ENCODE measurements around the gene MACROD2.
"Not testable (repeated sequence)": the region's sequence is repeated elsewhere in the genome, so short reads cannot be mapped to it uniquely, and the experiment has no call there.

MACROD2 gene

DNA sequence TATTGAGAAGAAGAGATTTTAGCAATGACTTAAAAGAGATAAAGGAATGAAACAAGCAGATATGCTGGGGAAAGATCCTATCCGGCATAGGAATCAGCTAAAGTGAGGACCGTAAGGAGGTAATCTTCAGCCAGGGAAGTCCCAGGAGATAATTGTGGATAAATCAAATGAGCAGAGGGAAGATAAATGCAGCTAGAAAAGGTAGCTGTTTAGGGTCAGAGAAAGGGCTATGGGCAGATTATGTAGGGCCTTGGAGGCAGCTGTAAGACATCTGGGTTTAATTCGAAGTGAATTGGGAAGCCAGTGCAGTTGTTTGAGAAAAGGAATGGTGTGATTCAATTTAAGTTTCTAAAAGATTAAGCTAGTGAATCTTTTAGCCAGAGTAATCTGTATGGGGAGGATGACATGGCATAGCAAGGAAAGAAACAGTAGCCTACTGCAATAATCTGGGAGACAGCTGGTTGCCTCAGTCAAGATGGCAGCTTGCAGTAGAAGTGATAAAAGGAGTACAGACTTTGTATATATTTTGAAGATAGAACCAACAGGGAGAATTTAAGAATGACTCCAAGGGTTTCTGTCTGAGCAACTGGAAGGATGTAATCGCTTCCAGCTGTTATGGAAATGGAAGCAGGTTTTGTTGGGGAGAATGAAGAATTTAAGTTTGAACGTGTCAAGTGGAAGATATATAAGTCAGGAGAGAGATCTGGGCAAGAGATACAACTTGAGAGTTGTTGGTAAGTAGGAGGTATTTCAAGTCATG, 894.4 kb downstream of the MACROD2 start:
- DNase-seq, result no peak

GRCh38 chr20:14890713-14891112, 895.4 kb downstream of the MACROD2 start:
- no peak for DNase-seq

GRCh38 chr20:14892782-14893181, 897.5 kb downstream of the MACROD2 start:
- no peak for DNase-seq

GRCh38 chr20:14896569-14896968, 901.3 kb downstream of the MACROD2 start:
- DNase-seq, result no peak

- DNase-seq, result no peak
Measured at GRCh38 chr20:14897608-14898007, 902.3 kb downstream of the MACROD2 start.

DNA sequence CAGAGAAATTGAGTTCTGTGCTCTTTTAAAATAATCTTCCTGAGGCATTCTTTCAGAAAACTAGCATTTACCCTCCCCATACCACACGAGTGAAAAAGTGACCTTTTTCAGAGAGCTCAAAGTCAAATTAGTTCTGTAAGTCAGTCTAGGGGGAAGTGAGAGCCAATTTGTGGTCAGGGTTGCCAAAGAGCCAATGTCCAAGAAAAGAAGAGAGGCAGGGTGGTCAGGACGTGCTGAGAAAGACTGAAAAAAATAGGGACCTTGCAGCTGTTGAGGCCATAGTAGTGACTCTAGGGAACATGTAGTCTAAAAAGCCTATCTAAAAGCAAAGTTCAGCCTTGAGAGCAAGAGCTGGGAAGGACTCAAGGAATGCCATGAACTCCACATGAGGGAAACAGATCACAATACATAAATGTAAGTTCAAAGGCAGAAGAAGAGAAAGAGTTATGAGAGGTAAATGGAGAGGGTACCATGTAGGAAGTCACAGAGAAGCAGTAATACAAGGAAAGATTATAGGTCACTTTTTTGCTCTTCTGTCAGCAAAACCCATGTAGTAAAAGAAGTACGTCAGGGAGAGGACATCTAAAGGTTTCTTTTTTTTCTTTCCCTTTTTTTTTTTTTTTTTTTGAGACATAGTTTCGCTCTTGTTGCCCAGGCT, 907.2 kb downstream of the MACROD2 start:
- DNase-seq, result no peak

DNA sequence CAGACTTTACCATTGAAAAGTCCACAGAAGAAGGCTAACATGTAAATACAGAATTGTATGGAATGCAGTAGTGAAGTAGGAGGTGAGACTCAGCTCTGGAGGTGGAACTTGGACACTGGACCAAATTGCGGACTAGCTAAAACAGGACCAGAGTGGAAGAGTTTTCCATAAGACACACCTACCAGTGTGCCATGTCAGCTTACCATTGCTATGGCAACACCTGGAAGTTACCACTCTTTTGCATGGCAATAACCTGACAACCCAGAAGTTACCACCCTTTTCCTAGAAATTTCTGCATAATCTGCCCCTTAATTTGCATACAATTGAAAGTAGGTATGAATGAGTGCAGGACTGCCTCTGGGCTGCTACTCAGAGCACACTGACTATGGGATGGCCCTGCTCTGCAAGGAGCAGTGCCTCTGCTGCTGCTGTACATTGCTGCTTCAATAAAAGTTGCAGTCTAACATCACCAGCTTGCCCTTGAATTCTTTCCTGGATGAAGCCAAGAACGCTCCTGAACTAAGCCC, 911.7 kb downstream of the MACROD2 start:
- no peak for DNase-seq

- DNase-seq, result no peak
Measured at GRCh38 chr20:14910126-14910525, 914.8 kb downstream of the MACROD2 start.

DNA sequence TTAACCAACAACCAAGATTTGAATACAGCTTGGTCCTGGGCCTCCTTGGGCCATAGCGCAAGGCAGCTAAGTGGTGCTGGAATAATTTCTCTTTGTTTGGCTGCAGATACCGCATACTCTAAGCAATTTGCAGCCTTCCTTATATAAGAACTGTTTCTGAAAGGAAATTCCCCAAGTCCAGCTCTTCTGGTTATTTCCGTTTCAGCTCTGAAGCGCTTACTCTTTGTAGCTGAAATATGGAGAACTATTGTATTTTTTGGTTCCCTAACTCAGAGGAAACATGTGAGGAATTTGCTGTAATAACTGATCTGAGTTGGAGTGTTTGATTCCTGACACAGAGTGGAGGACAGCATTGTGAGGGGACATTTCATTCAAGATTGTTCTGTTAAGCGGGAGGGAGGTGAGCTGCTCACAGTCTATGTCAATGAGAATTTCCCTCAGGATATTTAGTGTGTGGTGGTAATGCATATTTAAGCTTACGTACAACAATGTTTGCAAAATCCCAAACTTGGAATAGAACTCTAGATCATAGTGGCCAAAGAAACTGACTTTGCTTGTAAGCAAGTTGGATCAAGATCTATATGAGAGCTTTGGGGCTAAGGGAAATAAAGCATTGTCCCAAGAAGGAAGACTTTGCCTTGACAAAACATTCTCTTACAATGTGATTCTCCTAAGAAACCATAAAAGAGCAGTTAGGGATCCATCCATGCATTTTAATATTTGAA, 918.7 kb downstream of the MACROD2 start:
- no peak for DNase-seq

DNA sequence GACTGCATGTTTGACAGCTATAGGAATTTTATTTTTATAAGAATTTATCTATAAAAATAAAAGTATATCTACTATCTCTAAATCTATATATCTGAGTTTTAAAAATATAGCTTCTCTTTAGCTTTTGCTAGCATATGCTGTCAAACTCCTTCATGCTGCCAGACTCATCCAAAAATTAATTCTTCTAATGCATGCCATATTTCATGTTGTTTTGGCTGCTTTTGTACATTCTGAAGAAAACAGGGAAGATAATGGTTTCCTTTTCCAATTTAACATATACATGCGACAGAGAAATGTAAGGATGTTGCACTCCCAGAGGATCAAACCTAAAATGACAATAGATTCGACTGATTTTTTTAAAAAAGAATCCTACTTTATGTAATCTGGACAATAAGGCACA, 919.3 kb downstream of the MACROD2 start:
- DNase-seq, result no peak

DNA sequence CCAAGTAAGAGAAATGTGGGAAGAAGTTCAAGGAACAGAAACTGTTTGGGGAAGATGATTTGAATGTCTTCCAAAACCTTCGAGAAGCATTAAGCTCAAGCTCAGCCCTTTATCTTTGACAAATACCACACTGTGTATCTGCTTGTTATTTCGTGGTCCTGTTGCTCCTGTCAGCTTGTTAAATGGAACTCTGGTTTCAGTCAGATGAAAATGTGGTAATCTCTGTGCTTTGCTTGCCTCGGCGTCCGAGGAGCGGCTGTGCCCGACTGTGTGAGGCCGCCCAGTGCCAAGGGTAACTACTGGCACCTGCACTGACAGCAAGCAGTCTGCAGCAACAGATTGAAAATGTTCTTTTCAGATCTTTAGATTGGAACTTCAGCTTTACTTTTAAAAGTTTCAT, 920.0 kb downstream of the MACROD2 start:
- no peak for DNase-seq

DNA sequence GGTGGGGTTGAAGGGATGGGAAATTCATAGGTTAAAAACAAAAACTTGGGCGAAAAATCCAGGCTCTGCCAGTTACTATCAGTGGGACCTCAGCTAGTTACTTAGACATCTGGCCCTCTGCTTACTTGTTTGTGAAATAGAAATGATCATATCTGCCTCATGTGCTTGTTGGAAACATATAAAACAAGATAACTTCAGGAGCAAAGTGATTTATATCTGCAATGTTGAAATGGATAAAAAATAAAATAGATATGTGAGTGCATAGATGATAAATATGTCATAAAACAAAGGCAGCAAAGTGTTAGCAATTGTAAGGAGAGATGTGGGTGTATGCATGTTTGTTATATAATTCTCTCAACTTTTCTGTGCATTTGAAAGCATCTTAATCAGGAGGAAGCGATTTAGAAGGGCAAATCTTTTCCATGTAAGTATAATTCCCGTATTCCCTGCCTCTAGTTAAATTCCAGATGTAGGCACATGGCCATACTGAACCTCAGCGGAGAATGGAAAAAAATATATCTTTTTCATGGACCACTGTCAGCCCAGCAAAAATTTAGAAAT, 921.1 kb downstream of the MACROD2 start:
- DNase-seq, result no peak

DNA sequence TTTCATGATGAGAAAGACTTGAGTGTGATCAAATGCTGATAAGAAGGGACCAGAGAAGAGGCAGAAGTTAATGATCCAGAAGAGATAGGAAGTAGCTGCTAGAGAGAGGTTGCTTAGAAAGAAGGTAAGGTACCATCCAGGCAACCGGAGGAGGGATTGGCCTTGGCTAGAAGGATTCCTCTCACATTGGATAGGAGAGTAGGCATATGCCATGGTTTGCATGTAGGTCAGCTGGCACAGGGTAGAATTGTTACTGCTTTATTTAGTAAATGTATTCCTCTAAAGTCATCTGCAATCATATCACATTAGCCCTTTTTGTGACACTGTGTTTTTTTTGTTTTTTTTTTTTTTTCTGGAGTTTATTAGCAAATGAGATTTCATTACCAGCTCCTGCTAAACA, 923.0 kb downstream of the MACROD2 start:
- DNase-seq, result no peak

DNA sequence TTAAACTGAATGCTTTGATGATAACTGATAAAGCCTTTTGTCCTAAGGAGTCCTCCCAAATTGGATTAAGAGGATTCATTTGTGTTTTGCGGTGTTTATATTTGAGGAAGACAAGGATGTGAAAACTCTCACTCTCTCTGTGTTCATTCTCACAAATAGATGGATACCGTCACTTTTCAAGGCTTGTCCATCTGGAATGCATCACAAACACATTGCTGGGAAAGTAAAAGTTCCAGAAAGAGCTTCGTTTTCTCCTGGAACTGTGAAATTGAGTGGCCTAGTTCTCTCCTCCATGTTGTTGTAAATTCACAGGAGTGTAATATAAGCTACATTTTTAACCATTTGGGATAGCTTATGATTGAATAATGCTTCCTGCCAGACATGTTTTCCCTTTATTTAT, 923.7 kb downstream of the MACROD2 start:
- no peak for DNase-seq

- no peak for DNase-seq
Measured at GRCh38 chr20:14919501-14920081, 924.3 kb downstream of the MACROD2 start.

DNA sequence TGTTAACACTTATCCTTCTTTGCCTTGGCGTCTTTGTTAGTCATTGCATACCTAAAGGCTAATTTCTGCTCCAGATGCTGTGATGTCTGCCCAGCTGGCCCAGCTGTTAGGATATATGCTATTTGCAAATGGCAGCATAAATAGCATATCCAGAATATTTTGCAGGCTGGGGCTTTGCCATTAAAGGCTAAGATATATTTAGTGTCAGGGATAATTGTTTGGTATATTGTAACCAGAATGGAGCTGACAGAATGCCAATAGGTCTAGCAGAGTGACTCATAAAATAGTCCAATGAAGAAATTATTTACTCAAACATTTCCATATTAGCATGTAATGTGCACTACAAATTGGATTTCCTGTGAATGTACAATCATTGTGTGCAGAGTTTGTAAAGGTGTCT, 926.2 kb downstream of the MACROD2 start:
- no peak for DNase-seq

DNA sequence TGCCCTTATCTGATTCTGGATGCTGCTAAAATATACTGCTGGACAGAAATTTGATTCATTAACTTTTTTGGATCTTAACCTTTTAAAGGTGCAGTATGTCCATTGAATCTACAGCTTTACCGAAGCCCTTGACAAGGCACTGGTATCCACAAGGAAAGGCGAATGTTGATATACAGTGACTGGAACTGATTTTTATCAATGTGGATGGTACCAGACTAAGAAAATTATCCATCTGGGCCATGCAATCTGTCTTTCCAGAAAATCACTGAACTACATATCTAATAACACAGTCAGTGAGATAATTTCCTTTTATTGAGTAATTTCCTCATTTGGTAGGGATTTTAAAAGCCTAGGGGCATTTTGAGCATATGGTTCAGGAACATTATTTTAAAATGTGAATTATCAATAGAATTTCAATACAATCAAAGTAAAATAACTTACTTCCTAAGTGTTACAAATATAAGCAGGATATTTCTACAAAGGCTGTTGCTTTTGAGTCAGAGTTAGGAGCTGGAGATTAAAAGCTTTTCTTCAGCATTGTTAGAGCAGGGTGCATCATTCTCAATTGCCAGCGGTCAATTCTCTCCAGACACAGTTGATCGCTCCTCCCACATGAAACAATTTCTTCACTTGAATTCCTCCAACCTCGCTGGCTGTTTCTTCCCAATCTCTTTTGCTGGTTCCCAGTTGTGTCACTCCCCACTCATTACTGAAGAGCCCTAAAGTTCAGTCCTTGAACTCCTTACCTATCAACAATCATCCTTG, 927.4 kb downstream of the MACROD2 start:
- no peak for DNase-seq

DNA sequence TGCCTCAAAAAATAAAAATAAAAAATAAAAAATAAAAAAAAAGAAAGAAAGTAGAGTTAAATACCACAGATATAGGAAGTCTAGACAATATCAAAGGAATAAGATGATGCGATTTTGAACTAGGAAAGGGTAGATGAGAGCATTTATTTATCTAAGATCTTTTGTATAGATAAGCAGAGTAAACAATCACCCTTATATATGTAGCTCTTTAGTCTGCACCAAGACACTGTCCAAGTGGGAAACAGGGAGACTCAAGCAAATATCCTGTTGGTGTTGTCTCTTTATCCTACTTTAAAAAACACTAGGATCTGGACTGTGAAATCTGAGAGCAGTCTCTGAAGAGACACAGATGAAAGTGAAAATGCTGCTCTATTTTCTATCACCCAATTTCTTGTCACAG, 929.1 kb downstream of the MACROD2 start:
- no peak for DNase-seq

DNA sequence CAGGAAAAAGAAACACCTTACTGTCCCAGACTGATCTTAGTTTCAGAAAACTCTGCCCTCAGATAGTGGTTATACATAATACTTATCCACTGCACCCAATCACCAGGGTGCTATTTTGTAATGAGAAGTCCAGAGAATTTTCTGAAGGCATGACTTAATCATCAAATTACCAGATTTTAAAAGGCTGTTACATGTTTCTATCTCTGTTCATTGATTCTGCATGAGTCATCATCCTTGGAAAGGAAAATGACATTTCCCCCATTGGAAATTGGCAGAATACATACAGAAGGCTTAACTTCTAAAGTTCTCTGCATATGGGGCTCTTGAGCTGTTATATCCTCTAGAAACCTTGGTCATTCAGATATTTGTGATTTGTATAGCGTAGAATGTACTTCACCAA, 930.0 kb downstream of the MACROD2 start:
- DNase-seq, result no peak

GRCh38 chr20:14926436-14926835, 931.1 kb downstream of the MACROD2 start:
- not testable (repeated sequence) for DNase-seq

DNA sequence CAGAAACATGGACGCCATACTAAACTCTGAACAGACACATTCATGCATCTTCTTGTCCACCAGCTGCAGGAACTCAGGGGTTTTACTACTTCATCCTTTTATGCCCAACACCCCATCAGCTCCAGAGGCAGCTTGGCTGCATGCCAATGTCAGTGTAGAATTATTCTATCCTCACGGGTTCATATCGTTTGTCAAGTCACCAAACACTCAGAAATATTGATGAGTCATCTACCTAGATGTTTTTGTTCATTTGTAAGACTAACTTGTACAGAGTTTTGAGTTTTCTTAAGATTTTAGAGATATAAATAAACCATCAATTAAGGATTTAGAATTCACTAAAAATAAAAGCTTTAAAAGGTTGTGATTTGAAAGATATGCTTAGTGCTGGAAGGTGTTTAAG, 932.8 kb downstream of the MACROD2 start:
- DNase-seq, result no peak

DNA sequence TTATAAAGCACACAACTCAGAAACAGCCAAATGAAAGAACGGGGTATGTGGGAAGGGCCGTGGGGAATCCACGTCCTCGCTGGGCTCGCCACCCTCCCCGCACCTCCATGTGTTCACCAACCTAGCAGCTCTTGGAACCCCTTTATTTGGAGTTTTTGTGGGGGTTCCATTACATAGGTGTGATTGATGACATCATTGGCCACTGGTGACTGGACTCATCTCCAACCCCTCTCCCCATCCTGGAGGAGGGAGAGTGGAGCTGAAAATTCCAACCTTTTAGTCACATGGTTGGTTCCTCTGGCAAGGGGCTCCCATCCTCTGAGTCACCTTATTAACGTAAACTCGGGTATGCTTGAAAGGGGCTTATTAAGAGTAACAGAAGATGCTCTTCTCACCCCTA, 934.1 kb downstream of the MACROD2 start:
- no peak for DNase-seq
